HEK293T (cell line): ENCODE measurements around the gene NPEPL1.

Experiments
- ARNT ChIP-seq: fragments of 450-650 bp; IDR thresholded peaks from 2 replicates; pipeline ENCODE4 v1.6.1; 2017; ENCODE audit warnings: mild to moderate bottlenecking
- BHLHE40 ChIP-seq: fragments of 450-650 bp; IDR thresholded peaks from 2 replicates; pipeline ENCODE4 v1.6.1; 2016; ENCODE audit warnings: mild to moderate bottlenecking, moderate library complexity, borderline replicate concordance
- CTBP1 ChIP-seq: fragments of 450-650 bp; IDR thresholded peaks from 2 replicates; pipeline ENCODE4 v1.6.1; 2016; ENCODE audit warnings: borderline replicate concordance
- SUZ12 ChIP-seq: fragments of 450-650 bp; IDR thresholded peaks from 2 replicates; pipeline ENCODE4 v1.6.1; 2016; ENCODE audit warnings: mild to moderate bottlenecking
- TARDBP ChIP-seq: fragments of 450-650 bp; IDR thresholded peaks from 2 replicates; pipeline ENCODE4 v1.6.1; 2016

DNA sequence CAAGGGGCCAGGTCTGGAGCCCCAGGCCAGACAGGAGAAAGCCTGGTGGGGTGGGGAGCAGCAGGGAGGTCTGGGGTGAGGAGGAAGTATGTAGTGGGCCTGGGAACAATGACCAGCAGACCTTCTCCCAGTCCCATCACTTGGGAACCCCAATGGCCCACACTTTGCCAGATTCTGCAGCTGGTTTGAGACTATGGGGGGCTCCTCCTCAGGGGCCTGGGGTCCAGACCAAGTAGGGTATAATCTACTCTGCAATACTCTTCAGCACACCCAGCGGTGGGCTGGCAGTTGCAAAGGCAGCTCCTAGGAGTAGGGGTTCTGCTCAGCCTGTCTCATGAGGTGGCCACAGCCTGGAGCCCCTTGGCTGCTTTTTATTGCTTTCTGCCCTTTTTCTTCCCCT, 52.8 kb downstream of the NPEPL1 start:
- TF ChIP-seq ARNT (no peak), SUZ12 (no peak), BHLHE40 (no peak), TARDBP (no peak), CTBP1 (no peak)
